HL-60/S4 (cell line): ENCODE results near the gene RABEP2.

Experiments
- in situ Hi-C: fragments of 300-500 bp; cut with MboI; formaldehyde crosslinking; loops from 2 replicates; pipeline ENCODE4 v1.14.3; 2022; ENCODE audit warnings: low sequenced_read_pairs

The RABEP2 gene

GRCh38 chr16:28932339-28933141 lies 7.5 kb upstream of the RABEP2 start:
- in situ Hi-C loops: no loop called here

- in situ Hi-C loops: no loop called here
Observed at GRCh38 chr16:28931801-28932225, 6.8 kb upstream of the RABEP2 start, which contains the start of gene CD19. Gene CD19, plus strand, starts transcription at chr16:28931971. Its CDS starts 30 bp downstream, at chr16:28932001.

GRCh38 chr16:28930652-28931051 lies 5.6 kb upstream of the RABEP2 start:
- in situ Hi-C loops: no loop called here

GRCh38 chr16:28930203-28930602 lies 5.2 kb upstream of the RABEP2 start:
- in situ Hi-C loops: no loop called here

- in situ Hi-C loops: loop anchor here (10.0 kb wide), 1 partner anchor 53 kb away; the partner anchor contains the start of gene ATP2A1
Observed at GRCh38 chr16:28927815-28928214, 2.8 kb upstream of the RABEP2 start.

GRCh38 chr16:28926284-28926683 lies 1.2 kb upstream of the RABEP2 start:
- in situ Hi-C loops: loop anchor here (10.0 kb wide), 1 partner anchor 51 kb away; the partner anchor contains the start of gene ATP2A1

GRCh38 chr16:28925386-28926228 lies 569 bp upstream of the RABEP2 start:
- in situ Hi-C loops: loop anchor here (10.0 kb wide), 1 partner anchor 51 kb away; the partner anchor contains the start of gene ATP2A1

- in situ Hi-C loops: loop anchor here (10.0 kb wide), 1 partner anchor 50 kb away; the partner anchor contains the start of gene ATP2A1
Observed at GRCh38 chr16:28924399-28924761, 658 bp downstream of the RABEP2 start.

- in situ Hi-C loops: loop anchor here (10.0 kb wide), 1 partner anchor 49 kb away; the partner anchor contains the start of gene ATP2A1
Observed at GRCh38 chr16:28923652-28924398, 1.2 kb downstream of the RABEP2 start.

GRCh38 chr16:28923231-28923587 lies 1.8 kb downstream of the RABEP2 start:
- in situ Hi-C loops: loop anchor here (10.0 kb wide), 1 partner anchor 48 kb away; the partner anchor contains the start of gene ATP2A1

GRCh38 chr16:28918698-28919097 lies 6.3 kb downstream of the RABEP2 start:
- in situ Hi-C loops: no loop called here

GRCh38 chr16:28917095-28917494 lies 7.9 kb downstream of the RABEP2 start:
- in situ Hi-C loops: no loop called here

GRCh38 chr16:28915181-28915580 lies 9.9 kb downstream of the RABEP2 start:
- in situ Hi-C loops: no loop called here

GRCh38 chr16:28913946-28914724 lies 10.9 kb downstream of the RABEP2 start:
- in situ Hi-C loops: no loop called here

GRCh38 chr16:28912558-28912957 lies 12.5 kb downstream of the RABEP2 start:
- in situ Hi-C loops: no loop called here

GRCh38 chr16:28910086-28911031 lies 14.7 kb downstream of the RABEP2 start:
- in situ Hi-C loops: no loop called here

GRCh38 chr16:28905800-28906372 lies 19.2 kb downstream of the RABEP2 start:
- in situ Hi-C loops: no loop called here

- in situ Hi-C loops: no loop called here
Observed at GRCh38 chr16:28905229-28905754, 19.7 kb downstream of the RABEP2 start.
